Stomach (tissue), 4 donors: ENCODE measurements around the gene SLC35C1.

Experiments used
- CTCF ChIP-seq, 7 experiments: fragments of 450-650 bp in 4 of 7; fragments of 200-600 bp in 3 of 7; sonication (generic) in 3 of 7; IDR thresholded peaks; one replicate each; pipeline ENCODE4 v1.5.1; 2016 to 2019; ENCODE audit warnings: antibody characterized with exemption in 7 of 7, control low read depth in 2 of 7, mild to moderate bottlenecking in 1 of 7
- EP300 ChIP-seq: sonication (generic); formaldehyde crosslinking; IDR thresholded peaks from one replicate; pipeline ENCODE4 v1.6.1; 2017; ENCODE audit warnings: antibody characterized with exemption
- POLR2A ChIP-seq, 4 donors: fragments of 450-650 bp; IDR thresholded peaks; one replicate each; pipeline ENCODE4 v1.6.1; 2016; ENCODE audit warnings: antibody characterized with exemption in 4 of 4, control low read depth in 2 of 4, mild to moderate bottlenecking in 1 of 4, moderate library complexity in 1 of 4

DNA sequence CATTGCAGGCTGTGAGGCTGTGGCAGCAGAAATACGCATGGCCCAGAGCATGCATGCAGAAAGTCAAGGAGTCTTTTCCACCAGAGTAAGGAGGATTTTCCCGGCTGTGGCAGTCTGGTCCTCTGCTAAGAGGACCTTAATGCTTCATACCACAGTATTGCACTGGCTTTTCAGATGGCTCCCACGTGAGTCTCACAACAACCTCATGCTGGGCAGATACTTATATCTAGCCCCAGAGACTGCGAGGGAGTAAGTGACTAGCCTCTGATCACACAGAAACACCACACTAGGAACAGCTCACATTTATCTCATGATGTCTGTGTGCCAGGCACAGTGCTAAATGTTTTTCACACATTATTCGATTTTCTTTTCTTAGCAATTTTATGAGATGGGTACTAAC, 50.4 kb downstream of the SLC35C1 start:
- TF ChIP-seq POLR2A (IDR thresholded peaks at IDR 0.05) (no peak), CTCF (IDR thresholded peaks at IDR 0.05) (no peak), EP300 (no peak)
